ENCODE results near the gene LUZP1. TPM values are rescaled to one million over a fixed set of nuclear protein-coding genes. Genes with fewer than 3 reads are reported as not detected.

LUZP1 gene
- total RNA-seq, 1 donor from 2014 or later, result 18.0 TPM

DNA sequence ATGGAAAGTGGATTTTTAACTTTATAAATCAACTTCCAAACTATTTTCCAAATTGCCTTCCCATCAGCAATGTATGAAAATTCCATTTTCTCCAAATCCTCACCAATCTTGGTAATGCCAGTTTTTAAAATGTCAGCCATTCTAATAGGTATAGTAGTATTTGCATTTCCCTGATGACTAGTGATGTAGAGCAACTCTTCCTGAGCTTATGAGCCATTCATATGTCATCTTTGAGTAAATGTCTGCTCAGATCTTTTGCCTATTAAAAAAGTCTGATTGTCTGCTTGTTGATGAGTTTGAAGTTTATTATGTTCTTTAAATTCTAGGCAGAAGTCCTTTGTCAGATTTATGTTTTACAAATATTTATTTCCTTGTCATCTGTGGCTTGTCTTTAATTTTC lies 94.6 kb downstream of the LUZP1 start:
- intact Hi-C loops (cut with DNase I), result no loop called here
- H3K27ac ChIP-seq, result no peak overlapping the region
- TF ChIP-seq CTCF (IDR thresholded peaks at IDR 0.05), result no peak
- no peak for DNase-seq (ENCODE audit: low spot score in 2 of 2)
- peaks cover 20 to 54% of the 10 kb centered on the region in 2 donors for H3K36me3 ChIP-seq
- H3K4me3 ChIP-seq, result no peak overlapping the region
- H3K27me3 ChIP-seq, result no peaks in the 10 kb centered on the region
- peaks cover 0 to 2% of the 10 kb centered on the region in 2 donors for H3K4me1 ChIP-seq
- H3K9me3 ChIP-seq, result no peaks in the 10 kb centered on the region

DNA sequence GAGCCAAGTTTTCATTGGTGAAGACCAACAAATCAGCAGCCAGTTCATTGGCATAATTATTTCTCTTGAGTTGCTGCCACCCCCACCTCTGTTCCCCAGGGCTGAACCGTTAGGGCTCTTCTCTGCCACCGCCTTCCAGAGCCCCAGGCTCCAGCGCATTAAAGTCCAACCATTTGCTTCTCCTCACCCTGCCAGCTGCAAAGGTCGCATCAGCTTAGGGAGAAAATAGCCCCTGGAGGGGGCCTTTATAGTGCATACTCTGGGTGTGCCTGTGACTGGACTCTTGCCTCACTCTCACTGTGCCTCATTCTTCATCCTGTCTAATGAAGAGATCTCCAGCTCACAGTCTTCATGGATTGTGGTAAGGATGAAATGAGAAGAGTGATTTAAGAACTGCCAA lies 99.0 kb downstream of the LUZP1 start:
- intact Hi-C loops (cut with DNase I), result no loop called here
- H3K27me3 ChIP-seq, result no peaks in the 10 kb centered on the region
- peaks cover 7 to 28% of the 10 kb centered on the region in 2 donors for H3K36me3 ChIP-seq
- H3K4me1 ChIP-seq, result peaks cover 0 to 2% of the 10 kb centered on the region in 2 donors
- no peak for DNase-seq (ENCODE audit: low spot score in 2 of 2)
- H3K4me3 ChIP-seq, result no peak overlapping the region
- TF ChIP-seq CTCF (IDR thresholded peaks at IDR 0.05), result no peak
- peak overlapping the region in 1 of 2 donors; percentile 31 for H3K27ac ChIP-seq
- H3K9me3 ChIP-seq, result no peaks in the 10 kb centered on the region

GRCh38 chr1:23069149-23069548 lies 99.5 kb downstream of the LUZP1 start:
- no peak for TF ChIP-seq CTCF (IDR thresholded peaks at IDR 0.05)
- H3K4me3 ChIP-seq, result no peak overlapping the region
- H3K27me3 ChIP-seq, result no peaks in the 10 kb centered on the region
- H3K36me3 ChIP-seq, result peaks cover 9 to 32% of the 10 kb centered on the region in 2 donors
- peaks cover 0 to 2% of the 10 kb centered on the region in 2 donors for H3K4me1 ChIP-seq
- peak overlapping the region in 1 of 2 donors; percentile 15 for H3K27ac ChIP-seq
- H3K9me3 ChIP-seq, result no peaks in the 10 kb centered on the region
- intact Hi-C loops (cut with DNase I), result no loop called here
- no peak for DNase-seq (ENCODE audit: low spot score in 2 of 2)

DNA sequence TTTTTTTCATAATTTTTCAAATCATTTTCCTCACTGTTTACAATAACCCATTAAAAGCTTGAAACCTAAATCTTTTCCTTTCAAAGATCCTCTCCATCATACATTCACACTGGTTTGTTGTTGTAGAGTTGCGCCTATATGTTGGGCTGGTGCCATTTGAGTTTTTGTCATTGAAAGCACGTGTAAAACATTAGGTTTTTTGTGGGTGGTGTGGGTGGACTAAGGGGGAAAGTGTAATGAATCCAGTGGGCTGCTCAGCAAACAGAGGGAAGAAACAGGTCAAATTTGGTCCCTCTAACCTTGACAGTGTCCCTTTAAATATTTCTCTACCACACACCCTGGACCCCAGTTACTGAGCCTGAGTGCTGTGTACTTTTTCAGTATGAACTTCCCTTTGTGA lies 102.6 kb downstream of the LUZP1 start:
- H3K27ac ChIP-seq, result no peak overlapping the region
- H3K36me3 ChIP-seq, result peaks cover 11 to 14% of the 10 kb centered on the region in 2 donors
- intact Hi-C loops (cut with DNase I), result no loop called here

GRCh38 chr1:23065385-23065784 lies 103.3 kb downstream of the LUZP1 start:
- intact Hi-C loops (cut with DNase I), result no loop called here
- peaks cover 12 to 17% of the 10 kb centered on the region in 2 donors for H3K36me3 ChIP-seq
- no peak for TF ChIP-seq CTCF (IDR thresholded peaks at IDR 0.05)
- H3K9me3 ChIP-seq, result no peaks in the 10 kb centered on the region
- no peak for DNase-seq (ENCODE audit: low spot score in 2 of 2)
- no peak overlapping the region for H3K27ac ChIP-seq
- H3K4me3 ChIP-seq, result no peak overlapping the region
- peaks cover 0 to 2% of the 10 kb centered on the region in 2 donors for H3K4me1 ChIP-seq
- H3K27me3 ChIP-seq, result no peaks in the 10 kb centered on the region

More for the DNA sequence above, 102.6 kb downstream of the LUZP1 start:
- TF ChIP-seq CTCF (IDR thresholded peaks at IDR 0.05), result no peak
- Histone ChIP-seq H3K4me3 (no peak overlapping the region), H3K4me1 (peaks cover 0 to 2% of the 10 kb centered on the region in 2 donors), H3K9me3 (no peaks in the 10 kb centered on the region), H3K27me3 (no peaks in the 10 kb centered on the region)
- DNase-seq (ENCODE audit: low spot score in 2 of 2), result no peak

DNA sequence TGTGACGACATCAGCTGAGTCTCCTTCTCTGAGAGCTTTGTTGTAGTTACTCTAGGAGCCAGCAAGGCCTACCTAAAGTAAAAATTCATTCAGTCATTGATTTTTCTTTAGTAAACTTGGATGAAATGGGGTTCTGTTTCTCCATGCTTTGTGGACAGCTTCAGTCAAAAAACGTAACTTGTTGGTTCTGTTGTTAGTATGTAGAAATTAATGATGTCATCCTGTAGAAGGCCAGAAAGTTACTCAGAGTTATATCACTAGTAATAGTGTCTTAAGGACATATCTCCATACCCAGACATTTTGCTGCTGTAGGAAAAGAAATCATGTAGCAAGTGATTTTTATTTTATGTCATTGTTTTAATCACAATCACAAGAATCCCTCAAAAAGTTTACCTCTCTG lies 106.4 kb downstream of the LUZP1 start:
- no peak overlapping the region for H3K27ac ChIP-seq
- no peak for DNase-seq (ENCODE audit: low spot score in 2 of 2)
- no peak overlapping the region for H3K4me3 ChIP-seq
- TF ChIP-seq CTCF (IDR thresholded peaks at IDR 0.05), result no peak
- peaks cover 34 to 44% of the 10 kb centered on the region in 2 donors for H3K36me3 ChIP-seq
- no peaks in the 10 kb centered on the region for H3K4me1 ChIP-seq
- H3K27me3 ChIP-seq, result no peaks in the 10 kb centered on the region
- H3K9me3 ChIP-seq, result no peaks in the 10 kb centered on the region
- intact Hi-C loops (cut with DNase I), result no loop called here

Measured in ascending aorta (tissue), 2 donors.